Measurements from ENCODE around the gene EFCAB11.
"Not testable (repeated sequence)": the region's sequence is repeated elsewhere in the genome, so short reads cannot be mapped to it uniquely, and the experiment has no call there.

The EFCAB11 gene

DNA sequence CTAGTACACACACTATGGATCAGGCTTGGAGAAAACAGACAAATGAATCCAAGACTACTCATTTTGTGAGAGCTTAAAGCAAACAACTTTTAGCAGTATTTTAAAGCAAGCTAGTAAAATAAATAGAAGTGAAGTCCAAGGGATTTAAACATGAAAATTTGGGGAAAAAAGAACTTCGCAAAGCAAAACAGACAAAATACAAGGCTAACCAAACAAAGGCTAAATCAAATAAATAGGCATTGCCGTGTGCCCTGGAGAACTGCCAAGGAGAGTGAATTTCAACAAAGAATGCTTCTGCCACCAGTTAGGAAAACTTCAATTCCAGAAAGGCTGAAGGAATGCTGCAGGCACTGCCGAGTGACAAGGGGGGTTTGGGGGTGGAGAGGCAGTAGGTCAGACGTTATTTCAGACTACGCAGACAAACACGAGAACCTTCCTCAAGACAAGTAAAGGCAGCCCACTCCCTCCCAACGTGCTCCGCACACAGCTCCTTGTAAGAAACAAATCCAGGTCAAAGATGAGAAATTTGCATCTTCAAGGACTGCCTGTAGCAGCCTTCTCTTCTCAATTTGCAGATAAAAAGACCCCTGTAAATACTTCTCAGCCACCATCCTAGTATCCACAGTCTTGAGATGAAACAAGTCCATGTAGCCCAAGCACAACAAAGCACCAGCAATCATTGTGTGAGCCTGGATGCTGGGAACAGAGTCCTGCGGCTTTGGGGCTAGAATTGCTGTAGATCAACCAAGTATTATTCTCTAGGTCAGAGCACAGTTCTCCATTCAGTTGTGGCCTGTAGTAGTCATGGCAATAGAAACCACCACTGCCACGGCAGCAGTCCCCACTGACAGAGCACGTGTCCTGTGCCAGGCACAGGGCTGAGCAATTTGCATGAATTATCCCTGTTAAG is 43.3 kb downstream of the EFCAB11 start:
- DNase-seq = no peak

DNA sequence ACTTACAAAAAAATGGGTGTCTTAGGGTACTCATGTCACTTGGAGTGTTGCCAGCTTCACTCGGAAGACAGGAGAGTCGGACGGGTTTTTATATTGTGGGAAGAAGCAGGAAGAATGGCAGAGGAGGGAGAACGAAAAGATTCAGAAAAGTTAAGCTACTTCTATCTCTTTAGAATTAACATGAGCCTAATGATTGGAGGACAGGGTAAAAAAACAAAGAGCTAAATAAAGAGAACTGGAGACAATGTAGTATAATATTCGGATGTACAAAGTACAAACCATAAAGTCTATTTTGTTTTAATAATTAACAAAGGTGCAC is 43.9 kb downstream of the EFCAB11 start:
- no peak for DNase-seq

DNA sequence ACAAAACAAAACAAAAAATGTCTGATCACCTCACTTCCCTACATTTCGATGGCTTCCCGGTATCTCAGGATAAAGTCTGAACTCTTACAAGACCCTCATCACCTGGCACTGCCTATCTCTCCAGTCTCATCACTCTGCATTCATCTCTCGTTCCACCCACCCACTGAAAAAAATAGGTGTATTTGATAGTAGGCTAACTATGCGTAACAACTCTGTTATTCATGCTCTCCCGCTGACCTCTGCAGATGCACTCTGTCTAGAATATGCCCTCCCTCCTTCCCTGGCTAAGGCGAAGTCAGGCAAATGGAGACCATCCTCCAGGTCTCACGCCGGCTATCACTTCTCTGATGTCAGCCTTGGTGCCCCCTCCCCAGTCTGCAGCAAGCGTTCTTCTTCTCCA is 44.9 kb downstream of the EFCAB11 start:
- DNase-seq = no peak

DNA sequence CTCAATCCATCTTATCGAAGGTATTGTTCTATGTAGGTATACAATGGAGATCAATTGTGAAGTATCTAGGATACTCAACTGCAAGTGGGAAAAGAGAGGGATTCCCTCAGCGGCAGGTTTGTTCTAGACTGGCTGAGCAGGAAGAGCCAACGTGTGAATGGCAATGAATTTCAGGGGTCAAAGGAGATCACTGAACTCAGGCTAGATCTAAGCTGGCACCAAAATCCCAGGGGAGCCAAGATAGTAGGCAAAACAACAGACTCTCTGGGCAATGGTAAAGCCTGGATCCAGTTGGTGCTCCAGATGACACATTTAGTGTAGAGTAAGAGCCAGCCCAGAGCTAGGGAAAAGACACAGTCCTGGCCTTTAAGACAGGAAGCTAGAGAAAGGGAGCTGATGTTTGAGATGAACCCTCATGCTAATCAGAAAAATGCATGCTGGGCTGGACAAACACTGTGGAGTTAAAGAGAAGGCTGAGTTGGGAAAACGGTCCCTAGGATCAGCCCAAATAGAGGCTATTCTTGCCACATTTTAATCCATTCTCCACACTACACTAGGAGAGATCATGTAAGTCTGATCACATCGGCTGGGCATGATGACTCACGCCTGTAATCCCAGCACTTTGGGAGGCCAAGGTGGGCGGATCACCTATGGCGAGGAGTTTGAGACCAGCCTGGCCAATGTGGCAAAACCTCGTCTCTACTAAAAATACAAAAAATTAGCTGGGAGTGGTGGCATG is 45.6 kb downstream of the EFCAB11 start:
- no peak for DNase-seq

DNA sequence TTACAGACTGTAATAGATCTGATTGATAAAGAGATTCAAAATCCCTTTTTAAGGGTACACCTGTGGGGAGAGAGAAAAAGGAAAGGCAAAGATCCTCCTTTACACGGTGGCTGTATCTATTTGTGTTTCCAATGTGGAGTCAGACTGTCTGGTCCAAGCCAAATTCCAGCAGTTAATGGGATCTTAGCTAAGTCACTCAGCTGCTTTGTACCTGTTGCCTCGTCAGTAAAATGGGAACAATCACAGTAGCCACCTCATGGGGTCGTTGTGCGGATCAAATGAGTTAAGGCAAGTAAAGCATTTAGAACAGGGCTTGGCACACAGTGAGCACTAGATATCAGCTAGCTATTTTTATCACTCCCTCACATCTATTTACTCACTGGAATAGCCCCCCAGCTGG is 46.9 kb downstream of the EFCAB11 start:
- DNase-seq = no peak

DNA sequence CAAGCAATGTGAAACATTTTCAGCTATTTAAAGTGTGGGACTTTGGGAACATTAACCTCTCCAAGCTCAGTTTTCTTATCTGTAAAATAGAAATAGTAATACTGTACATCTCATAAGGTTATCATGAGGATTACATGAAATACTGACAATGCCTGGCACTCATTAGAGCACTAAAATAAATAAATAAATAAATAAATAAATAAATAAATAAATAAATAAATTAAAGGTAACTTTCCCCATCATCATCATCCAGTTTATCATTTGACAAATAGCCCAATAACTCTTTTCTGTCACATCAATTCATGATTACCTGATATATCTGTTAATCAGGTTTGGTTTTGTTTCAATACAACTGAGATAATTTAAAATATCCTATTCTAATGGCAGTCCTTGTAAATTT is 48.5 kb downstream of the EFCAB11 start:
- no peak for DNase-seq

DNA sequence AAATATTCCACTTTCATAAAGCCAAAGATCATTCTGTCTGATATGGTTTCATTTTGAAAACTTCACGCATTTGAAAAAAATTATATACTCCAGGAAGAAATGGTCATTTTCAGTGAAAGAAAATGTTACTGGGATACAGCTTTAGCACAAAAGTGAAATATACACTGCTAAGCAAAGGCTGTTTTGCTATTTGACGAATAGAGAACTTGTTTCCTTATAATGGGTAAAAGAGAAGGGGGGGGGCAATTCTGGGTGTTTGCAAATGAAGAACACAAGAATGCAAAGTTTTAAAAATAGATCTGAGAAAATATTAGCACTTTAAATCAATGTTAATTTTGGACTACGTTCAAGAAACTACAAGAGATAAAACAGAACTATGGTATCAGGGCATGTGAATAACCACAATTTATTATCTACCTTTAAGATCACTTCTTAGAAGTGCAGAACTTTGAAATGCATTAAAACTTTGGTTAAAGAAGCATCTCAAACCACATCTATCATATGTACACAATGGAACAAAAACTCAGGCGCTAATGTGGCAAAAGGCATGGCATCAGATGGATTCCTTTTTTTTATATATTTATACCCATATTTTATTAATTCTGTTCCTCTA is 51.1 kb downstream of the EFCAB11 start:
- no peak for DNase-seq

DNA sequence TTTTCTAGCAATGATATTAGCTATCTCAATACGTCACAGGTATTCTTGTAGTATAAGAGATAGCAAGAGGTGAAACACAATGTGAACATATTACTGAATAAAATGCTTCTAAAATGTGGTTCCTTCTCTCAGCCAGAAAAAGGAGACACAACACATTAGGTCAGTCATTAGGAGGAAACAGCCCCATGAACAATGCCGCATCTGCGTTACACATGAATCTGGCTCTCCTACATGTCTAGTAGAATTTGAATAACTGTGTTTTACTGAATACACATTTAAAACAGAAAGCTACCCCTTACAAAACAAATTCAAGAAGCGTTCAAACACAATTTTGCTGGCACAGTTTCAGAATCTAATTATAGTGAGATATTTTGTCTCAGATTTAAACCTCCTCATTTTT is 51.6 kb downstream of the EFCAB11 start:
- no peak for DNase-seq

DNA sequence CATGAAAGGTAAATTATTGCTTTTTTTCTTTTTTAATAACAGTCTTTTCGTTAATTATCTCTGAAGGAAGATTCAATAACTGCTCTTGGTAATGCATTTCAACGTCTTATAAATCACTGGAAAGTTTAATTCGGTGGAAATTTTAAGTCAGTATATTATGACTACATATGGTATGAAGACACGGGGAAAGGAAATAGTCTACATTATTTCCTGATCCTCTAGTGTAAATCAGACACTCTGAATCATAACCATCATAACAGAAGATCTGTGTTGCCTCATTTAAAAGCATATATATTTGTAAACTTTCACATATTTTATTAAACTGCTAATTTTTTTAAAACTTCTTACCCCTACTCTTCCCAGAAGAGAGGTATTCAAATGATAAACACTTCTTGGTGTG is 53.7 kb downstream of the EFCAB11 start:
- DNase-seq = no peak

DNA sequence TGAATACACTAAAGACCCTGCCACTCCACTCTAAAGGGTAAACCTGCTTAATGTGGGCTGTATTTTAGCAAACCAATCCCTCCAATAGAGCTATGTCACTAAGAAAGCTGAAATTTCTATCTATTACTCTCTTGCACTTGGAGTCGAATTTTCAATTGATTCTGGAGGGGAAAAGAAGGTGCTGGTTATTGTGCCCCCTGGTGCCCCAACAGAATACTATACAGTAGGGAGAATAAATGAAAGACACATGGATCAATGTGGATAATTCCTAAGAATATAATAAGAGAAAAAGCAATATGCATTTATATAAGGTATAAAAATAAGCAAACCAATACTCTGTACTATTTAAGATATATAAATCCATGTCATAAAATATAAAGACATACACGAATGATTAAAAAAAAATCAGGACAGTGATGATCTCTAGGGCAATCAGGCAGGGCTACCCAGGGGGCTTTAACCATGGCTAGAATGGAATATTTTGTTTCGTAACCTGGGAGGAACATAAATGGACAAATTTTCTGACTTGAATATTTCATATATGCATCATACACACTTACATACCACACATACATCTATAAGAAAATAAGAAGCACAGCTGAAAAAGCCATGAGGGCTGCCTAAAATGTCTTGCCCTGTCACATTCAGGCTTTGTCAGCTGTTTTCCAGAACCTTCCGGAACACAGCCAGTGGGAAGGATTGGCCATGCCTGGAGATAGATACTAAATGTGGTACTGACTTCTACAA is 54.4 kb downstream of the EFCAB11 start:
- no peak for DNase-seq

DNA sequence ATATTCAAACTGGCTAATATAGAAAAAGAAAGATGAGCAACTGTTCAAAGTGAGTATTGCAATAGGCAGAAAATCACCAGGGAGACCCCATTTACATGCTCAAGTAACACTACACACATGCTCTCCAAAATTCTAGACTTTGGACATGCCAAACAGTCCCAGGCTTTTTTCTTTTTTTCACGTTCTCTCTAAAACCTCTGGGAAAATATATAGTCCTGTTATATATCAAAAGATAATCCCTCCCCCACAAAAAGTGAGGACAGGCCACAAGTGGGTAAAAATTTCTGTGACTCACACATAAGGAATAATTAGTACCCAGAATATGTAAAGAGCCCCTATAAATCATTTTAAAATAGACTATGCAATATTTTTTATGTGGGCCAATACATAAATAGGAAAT is 55.2 kb downstream of the EFCAB11 start:
- no peak for DNase-seq

DNA sequence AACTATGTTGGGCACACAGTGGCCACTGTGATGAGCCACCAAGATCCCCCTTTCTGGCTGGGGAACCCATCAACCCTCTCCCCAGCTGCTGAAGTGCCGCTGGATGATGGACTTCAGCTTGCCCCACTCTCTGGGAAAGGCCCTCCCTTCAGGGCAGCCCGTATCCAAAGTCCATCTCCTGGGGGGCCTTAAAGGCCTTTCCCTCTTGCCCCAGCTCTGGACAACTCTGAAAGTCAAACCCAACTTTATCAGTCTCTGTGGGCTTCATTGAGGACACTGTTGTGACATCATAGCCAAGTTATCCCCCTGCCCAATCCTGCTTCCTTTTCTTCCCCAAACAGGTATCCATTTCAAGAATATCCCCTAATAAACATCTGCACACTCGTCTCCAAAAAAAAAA is 61.1 kb downstream of the EFCAB11 start:
- not testable (repeated sequence) for DNase-seq

DNA sequence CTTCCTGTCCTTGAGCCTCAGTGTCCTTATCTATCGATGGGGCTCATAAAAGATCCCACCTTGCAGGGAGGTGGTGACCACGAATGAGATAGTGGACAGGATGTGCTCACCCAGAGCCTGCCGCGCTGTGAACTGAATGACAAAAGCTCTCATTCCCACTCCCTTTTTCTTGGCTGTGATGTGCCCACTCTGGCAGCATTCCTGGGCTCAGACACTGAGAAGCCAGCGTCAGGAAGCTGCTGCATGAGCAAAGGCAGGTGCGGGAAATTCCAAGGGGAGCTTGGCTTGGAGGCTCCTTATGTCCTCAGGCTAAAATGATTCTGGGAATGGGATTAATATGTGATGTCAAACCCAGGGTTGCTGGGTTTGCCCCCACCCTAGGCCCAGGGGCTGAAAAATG is 61.6 kb downstream of the EFCAB11 start:
- no peak for DNase-seq

DNA sequence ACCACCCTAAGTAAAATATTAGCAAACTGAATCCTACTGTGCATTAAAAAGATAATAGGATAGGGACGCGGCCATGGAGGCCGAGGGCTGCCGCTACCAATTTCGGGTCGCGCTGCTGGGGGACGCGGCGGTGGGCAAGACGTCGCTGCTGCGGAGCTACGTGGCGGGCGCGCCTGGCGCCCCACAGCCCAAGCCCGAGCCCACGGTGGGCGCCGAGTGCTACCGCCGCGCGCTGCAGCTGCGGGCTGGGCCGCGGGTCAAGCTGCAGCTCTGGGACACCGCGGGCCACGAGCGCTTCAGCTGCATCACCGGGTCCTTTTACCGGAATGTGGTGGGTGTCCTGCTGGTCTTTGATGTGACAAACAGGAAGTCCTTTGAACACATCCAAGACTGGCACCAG is 62.8 kb downstream of the EFCAB11 start:
- DNase-seq = not testable (repeated sequence)

DNA sequence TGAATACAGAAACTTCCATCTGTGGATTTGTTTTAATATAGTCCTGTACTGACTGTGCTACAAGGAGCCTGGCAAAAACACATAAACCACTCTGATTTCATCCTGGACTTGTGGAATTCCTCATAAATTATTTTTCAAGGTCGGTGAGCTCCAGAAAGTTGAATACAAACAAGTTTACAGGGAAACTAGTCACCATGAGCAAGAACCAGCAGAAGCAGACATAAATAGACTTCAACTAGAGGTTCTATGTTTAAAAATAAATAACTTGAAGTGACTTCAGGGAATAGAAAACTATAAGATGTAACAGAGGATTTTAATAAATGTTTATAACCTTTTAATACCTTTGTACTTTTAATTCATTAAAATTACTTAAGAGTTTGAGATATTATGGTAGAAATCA is 63.5 kb downstream of the EFCAB11 start:
- no peak for DNase-seq

DNA sequence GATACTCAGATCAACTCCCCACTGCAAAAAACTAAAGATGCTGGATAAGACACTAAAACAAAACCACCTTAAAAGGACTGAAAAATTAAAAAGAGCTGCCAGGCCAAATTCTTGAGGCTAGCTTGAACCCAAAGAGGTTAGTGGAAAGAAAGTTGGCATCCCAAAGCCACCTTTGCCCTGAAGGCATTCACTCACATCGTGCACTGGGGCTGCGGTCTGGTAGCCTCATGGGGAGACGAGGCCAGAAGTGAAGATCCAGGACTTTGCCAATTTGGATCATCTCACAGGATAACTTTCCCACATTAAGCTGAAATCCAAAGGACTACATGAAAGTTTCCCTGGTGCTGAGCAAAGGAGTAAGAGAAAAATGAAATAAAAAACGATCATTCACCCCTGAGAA is 63.9 kb downstream of the EFCAB11 start:
- DNase-seq = no peak

DNA sequence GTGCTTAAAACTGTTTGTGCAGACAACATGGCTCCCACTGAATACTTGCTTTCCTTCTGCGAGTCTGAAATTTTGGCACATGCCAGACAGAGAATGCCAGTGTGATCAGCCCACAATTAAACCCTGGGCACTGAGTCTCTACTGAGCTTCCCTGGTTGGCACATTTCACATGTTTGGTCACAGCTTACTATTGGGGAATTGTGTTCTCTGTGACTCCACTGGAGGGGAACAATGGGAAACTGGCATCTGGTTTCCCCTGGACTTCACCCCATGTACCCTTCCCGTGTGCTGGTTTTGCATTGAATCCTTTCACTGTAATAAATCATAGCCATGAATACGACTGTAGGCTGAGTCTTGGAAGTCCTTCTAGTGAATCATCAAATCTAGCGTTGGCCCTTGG is 64.9 kb downstream of the EFCAB11 start:
- no peak for DNase-seq

DNA sequence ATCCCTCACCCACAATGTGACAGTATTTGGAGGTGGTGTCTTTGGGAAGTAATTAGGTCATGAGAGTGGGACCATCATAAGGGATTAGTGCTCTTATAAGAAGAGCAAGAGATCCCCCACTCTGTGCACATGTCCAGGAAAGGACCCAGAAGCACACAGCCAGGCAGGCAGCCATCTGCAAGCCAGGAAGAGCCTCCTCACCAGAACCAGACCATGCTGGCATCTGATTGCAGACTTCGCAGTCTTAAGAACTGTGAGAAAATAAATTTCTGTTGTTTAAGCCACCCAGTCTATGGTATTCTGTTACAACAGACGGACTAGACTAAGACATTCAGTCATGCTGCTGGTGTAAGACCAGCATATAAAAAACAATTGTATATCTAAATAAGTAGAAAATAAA is 69.8 kb downstream of the EFCAB11 start:
- DNase-seq = no peak

DNA sequence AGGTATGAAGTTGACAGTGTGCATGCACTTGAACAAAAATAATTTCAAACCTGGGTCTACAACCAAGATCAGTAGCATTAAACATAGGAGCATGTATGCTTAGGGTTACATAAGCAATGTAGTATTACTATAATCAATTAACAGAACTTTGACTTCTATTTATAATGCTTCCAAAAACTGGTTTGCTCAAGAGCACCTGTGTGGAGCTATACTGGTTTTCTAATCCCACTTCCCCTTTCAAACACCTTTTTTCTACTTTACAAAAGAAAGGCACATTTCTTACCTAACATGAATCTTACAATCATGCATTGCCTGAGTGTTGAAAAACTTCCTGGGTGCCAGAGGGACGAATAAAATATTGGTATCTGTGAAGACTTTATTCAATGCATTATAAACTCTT is 72.7 kb downstream of the EFCAB11 start:
- DNase-seq = no peak

DNA sequence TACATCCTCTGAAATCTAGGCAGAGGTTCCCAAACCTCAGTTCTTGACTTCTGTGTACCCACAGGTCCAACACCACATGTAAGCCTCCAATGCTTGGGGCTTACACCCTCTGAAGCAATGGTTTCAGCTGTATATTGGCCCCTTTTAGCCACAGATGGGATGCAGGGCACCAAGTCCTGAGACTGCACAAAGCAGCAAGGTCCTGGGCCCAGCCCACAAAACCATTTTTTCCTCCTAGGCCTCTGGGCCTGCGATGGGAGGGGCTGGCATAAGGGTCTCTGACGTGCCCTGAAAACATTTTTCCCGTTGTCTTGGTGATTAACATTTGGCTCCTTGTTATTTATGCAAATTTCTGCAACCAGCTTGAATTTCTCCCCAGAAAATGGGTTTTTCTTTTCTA is 80.4 kb downstream of the EFCAB11 start:
- not testable (repeated sequence) for DNase-seq

DNA sequence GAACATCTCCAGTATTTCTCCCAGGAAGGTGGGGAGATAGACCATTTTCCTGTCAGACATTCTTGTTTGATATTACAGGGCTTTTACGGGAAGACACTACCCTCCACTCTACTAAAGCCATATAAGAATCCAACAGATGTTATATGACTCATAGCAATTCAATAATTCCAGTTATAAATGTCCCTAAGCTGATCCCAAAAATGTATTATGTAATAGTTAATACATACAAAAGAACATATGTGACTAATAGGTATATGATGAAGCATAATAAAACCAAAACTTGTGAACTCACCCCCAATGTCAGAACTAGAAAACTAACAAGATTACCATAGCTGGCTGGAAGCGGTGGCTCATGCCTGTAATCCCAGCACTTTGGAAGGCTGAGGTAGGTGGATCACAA is 84.2 kb downstream of the EFCAB11 start:
- no peak for DNase-seq

DNA sequence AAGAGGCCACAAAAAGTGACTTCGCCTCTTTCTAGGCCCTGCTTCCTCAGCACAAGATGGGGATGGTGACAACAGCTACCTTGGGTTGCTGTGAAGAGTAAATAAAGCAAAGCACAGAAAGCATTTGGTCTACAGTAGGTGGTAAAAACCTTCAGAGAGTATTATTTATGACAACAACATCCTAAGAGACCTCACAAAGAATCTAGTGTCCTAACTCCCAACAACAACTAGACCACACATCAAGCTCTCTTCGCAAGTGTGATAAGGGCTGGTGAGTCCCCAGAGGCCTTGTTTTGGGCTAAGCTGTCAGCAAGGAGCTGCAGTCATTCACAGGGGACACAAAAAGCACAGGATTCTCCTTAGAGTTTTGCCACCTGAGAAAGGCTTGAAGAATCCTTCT is 84.9 kb downstream of the EFCAB11 start:
- no peak for DNase-seq

DNA sequence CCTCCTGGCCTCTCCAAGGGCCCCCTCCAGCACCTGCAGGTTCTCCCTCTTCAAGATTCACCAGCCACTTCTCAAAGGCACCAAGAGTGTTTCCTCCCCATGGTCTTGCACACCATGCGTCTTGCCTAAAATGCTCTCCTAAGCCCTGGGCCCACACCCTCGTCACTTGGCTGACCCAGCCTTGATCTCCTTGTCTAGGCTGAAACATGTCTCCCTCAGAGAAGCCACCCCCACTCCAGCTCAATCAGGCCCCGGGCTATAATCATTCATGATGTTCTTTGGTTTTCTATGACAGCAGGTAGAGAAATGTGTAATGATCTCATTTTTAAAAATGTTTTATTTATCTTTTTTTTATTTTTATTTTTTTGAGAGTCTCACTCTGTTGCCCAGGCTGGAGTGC is 88.1 kb downstream of the EFCAB11 start:
- DNase-seq = no peak

Data from activated CD8-positive, alpha-beta memory T cell treated with anti-CD3 and anti-CD28 coated beads, Interleukin-2, amount 50 U/mL, for 4 hours (primary cell).